BE2C (cell line): ENCODE results near the gene MRPS34.

Experiments
- DNase-seq: peaks from one replicate; pipeline ENCODE4 v3.0.0-alpha.2; 2020
- H3K27me3 ChIP-seq: fragments of 250-450 bp; sonication (Bioruptor Pico); 2 replicates; pipeline ENCODE4 v1.5.1; 2020; ENCODE audit warnings: mild to moderate bottlenecking
- H3K36me3 ChIP-seq: fragments of 250-450 bp; sonication (Bioruptor Pico); 2 replicates; pipeline ENCODE4 v1.5.1; 2020; ENCODE audit warnings: mild to moderate bottlenecking
- H3K4me1 ChIP-seq: fragments of 250-450 bp; sonication (Bioruptor Pico); 2 replicates; pipeline ENCODE4 v1.5.1; 2020
- H3K4me3 ChIP-seq: 2 replicates; pipeline ENCODE4 v1.5.1; 2011; ENCODE audit warnings: low read depth, low read length
- H3K9me3 ChIP-seq: fragments of 250-450 bp; sonication (Bioruptor Pico); 2 replicates; pipeline ENCODE4 v1.5.1; 2020
- CTCF ChIP-seq: IDR thresholded peaks from 2 replicates; pipeline ENCODE4 v1.5.1; 2012; ENCODE audit warnings: mild to moderate bottlenecking, low read depth, low read length

Gene MRPS34

GRCh38 chr16:1818873-1819525, 46.1 kb upstream of the MRPS34 start:
- Histone ChIP-seq H3K4me3 (no peak overlapping the region), H3K4me1 (no peaks in the 10 kb centered on the region), H3K36me3 (peaks cover 17% of the 10 kb centered on the region), H3K27me3 (no peaks in the 10 kb centered on the region), H3K9me3 (no peaks in the 10 kb centered on the region)
- no peak for TF ChIP-seq CTCF
- no peak for DNase-seq

GRCh38 chr16:1818204-1818872, 45.4 kb upstream of the MRPS34 start:
- Histone ChIP-seq H3K27me3 (no peaks in the 10 kb centered on the region), H3K36me3 (peaks cover 17% of the 10 kb centered on the region), H3K4me1 (no peaks in the 10 kb centered on the region), H3K4me3 (no peak overlapping the region), H3K9me3 (no peaks in the 10 kb centered on the region)
- no peak for TF ChIP-seq CTCF
- no peak for DNase-seq

- Histone ChIP-seq H3K36me3 (peaks cover 17% of the 10 kb centered on the region), H3K4me3 (no peak overlapping the region), H3K27me3 (no peaks in the 10 kb centered on the region), H3K9me3 (no peaks in the 10 kb centered on the region), H3K4me1 (no peaks in the 10 kb centered on the region)
- TF ChIP-seq CTCF: no peak
- no peak for DNase-seq
Measured at GRCh38 chr16:1817716-1818115, 44.8 kb upstream of the MRPS34 start.

GRCh38 chr16:1817276-1817589, 44.3 kb upstream of the MRPS34 start:
- no peaks in the 10 kb centered on the region for H3K27me3 ChIP-seq
- H3K4me1 ChIP-seq: no peaks in the 10 kb centered on the region
- peaks cover 17% of the 10 kb centered on the region for H3K36me3 ChIP-seq
- TF ChIP-seq CTCF: no peak
- H3K4me3 ChIP-seq: no peak overlapping the region
- H3K9me3 ChIP-seq: no peaks in the 10 kb centered on the region
- no peak for DNase-seq

- TF ChIP-seq CTCF: no peak
- no peak for DNase-seq
- H3K4me3 ChIP-seq: no peak overlapping the region
- H3K9me3 ChIP-seq: no peaks in the 10 kb centered on the region
- H3K4me1 ChIP-seq: no peaks in the 10 kb centered on the region
- no peaks in the 10 kb centered on the region for H3K27me3 ChIP-seq
- H3K36me3 ChIP-seq: peaks cover 14% of the 10 kb centered on the region
Measured at GRCh38 chr16:1816396-1817275, 43.7 kb upstream of the MRPS34 start.
